GM23338 (cell line): ENCODE data around the gene MPHOSPH8. TPM values are rescaled to one million over a fixed set of nuclear protein-coding genes. Genes with fewer than 3 reads are reported as not detected.
A peak's percentile ranks its signal among the peaks of the same experiment; 100 is the strongest.

Experiments
- ATAC-seq: fragments of 200-7000 bp; cut with Tn5 transposase; 3 replicates; pipeline ENCODE4 v1.9.1; 2020
- DNase-seq: peaks from one replicate; pipeline ENCODE4 v3.0.0-alpha.2; 2015; ENCODE audit warnings: low spot score
- H2AFZ ChIP-seq: fragments of 200-600 bp; sonication (generic); 2 replicates; pipeline ENCODE4 v1.8.0; 2016; ENCODE audit warnings: antibody characterized with exemption, mild to moderate bottlenecking, moderate library complexity
- H3F3A ChIP-seq: fragments of 200-600 bp; sonication (generic); replicated peaks from 2 replicates; pipeline ENCODE4 v1.8.0; 2017; ENCODE audit warnings: antibody characterized with exemption, mixed run types, low read depth
- H3K27ac ChIP-seq: fragments of 200-600 bp; sonication (generic); 2 replicates; pipeline ENCODE4 v1.6.1; 2016; ENCODE audit warnings: low read depth
- H3K27me3 ChIP-seq: fragments of 200-600 bp; sonication (generic); 2 replicates; pipeline ENCODE4 v1.8.0; 2016; ENCODE audit warnings: mild to moderate bottlenecking, mixed run types, moderate library complexity; ENCODE audit not compliant: insufficient read depth
- H3K36me3 ChIP-seq: fragments of 200-600 bp; sonication (generic); 2 replicates; pipeline ENCODE4 v1.8.0; 2016; ENCODE audit warnings: mild to moderate bottlenecking; ENCODE audit not compliant: insufficient read depth
- H3K4me1 ChIP-seq: fragments of 200-600 bp; sonication (generic); 2 replicates; pipeline ENCODE4 v1.8.0; 2016; ENCODE audit warnings: mild to moderate bottlenecking, moderate library complexity; ENCODE audit not compliant: insufficient read depth
- H3K4me2 ChIP-seq: fragments of 200-600 bp; sonication (generic); 2 replicates; pipeline ENCODE4 v1.7.1; 2017; ENCODE audit warnings: mixed run types
- H3K4me3 ChIP-seq: fragments of 200-600 bp; sonication (generic); 2 replicates; pipeline ENCODE4 v1.6.1; 2016; ENCODE audit warnings: mixed run types
- H3K79me2 ChIP-seq: fragments of 200-600 bp; sonication (generic); replicated peaks from 2 replicates; pipeline ENCODE4 v1.8.0; 2017; ENCODE audit warnings: mild to moderate bottlenecking; ENCODE audit not compliant: insufficient read depth
- H3K9me2 ChIP-seq: fragments of 200-600 bp; sonication (generic); 2 replicates; pipeline ENCODE4 v1.8.0; 2017; ENCODE audit not compliant: insufficient read depth
- H4K20me1 ChIP-seq: fragments of 200-600 bp; sonication (generic); replicated peaks from 2 replicates; pipeline ENCODE4 v1.8.0; 2017; ENCODE audit warnings: mild to moderate bottlenecking; ENCODE audit not compliant: insufficient read depth
- H3K27ac Mint-ChIP-seq: 2 replicates; pipeline ENCODE4 v1.8.0; 2020; ENCODE audit warnings: inconsistent platforms, mild to moderate bottlenecking, moderate library complexity, mixed read lengths
- H3K27me3 Mint-ChIP-seq: 3 replicates; pipeline ENCODE4 v1.8.0; 2022; ENCODE audit warnings: low read depth, mild to moderate bottlenecking, moderate library complexity, mixed read lengths, inconsistent platforms; ENCODE audit not compliant: insufficient read depth, poor library complexity
- H3K36me3 Mint-ChIP-seq: 3 replicates; pipeline ENCODE4 v1.8.0; 2021; ENCODE audit warnings: low read depth, mild to moderate bottlenecking, inconsistent platforms, moderate library complexity, mixed read lengths
- H3K4me1 Mint-ChIP-seq: 3 replicates; pipeline ENCODE4 v1.8.0; 2020; ENCODE audit warnings: mild to moderate bottlenecking, inconsistent platforms, mixed read lengths
- H3K4me3 Mint-ChIP-seq: 3 replicates; pipeline ENCODE4 v1.8.0; 2021; ENCODE audit warnings: moderate library complexity, mild to moderate bottlenecking, inconsistent platforms, mixed read lengths
- H3K9me3 Mint-ChIP-seq: 3 replicates; pipeline ENCODE4 v1.8.0; 2020; ENCODE audit warnings: moderate library complexity, mild to moderate bottlenecking, inconsistent platforms, mixed read lengths
- CTCF ChIP-seq, 2 experiments: fragments of 200-600 bp in 1 of 2; sonication (generic) in 1 of 2; conservative IDR thresholded peaks; 2 replicates each; pipeline versions ENCODE4 v1.5.1 to v1.6.1; 2016 to 2017; ENCODE audit warnings: antibody characterized with exemption in 2 of 2, low read depth in 2 of 2, mild to moderate bottlenecking in 2 of 2, moderate library complexity in 1 of 2
- EZH2phosphoT487 ChIP-seq: fragments of 200-600 bp; sonication (generic); IDR thresholded peaks from one replicate; pipeline ENCODE4 v1.8.1; 2018; ENCODE audit warnings: antibody characterized with exemption; ENCODE audit not compliant: unreplicated experiment
- JUNB ChIP-seq: IDR thresholded peaks from one replicate; pipeline ENCODE4 v1.6.1; 2016; ENCODE audit warnings: antibody characterized with exemption; ENCODE audit not compliant: unreplicated experiment
- ZNF462 ChIP-seq: fragments of 250-450 bp; sonication (Bioruptor Pico); IDR thresholded peaks from 2 replicates; pipeline ENCODE4 v1.5.0; 2020; ENCODE audit warnings: mild to moderate bottlenecking, moderate library complexity
- polyA plus RNA-seq: library from polyadenylated mRNA; unstranded; fragments of >200 nt; fragmentation: Nextera tagmentation; extraction: Ambion mirVana; gene quantifications from 2 replicates; pipeline ENCODE4 v1.2.1, GENCODE V29; 2016
- total RNA-seq: library from RNA; depleted of rRNA; stranded (reverse); fragments of >200 nt; shearing (Covaris generic); gene quantifications from 2 replicates; pipeline ENCODE4 v1.2.3, GENCODE V29; 2014

The MPHOSPH8 gene
- total and polyA plus RNA-seq, 2 experiments from 2014 or later = 15.6 to 31.9 TPM

- Histone ChIP-seq H3K36me3 (no peaks in the 10 kb centered on the region; the same call in 1 of the 2 replicates), H3K79me2 (peaks cover 4% of the 10 kb centered on the region; the same call in 1 of the 2 replicates), H3K27ac (no peak overlapping the region), H3K27me3 (no peaks in the 10 kb centered on the region), H4K20me1 (no peaks in the 10 kb centered on the region), H3K4me1 (no peaks in the 10 kb centered on the region), H3K4me2 (no peak overlapping the region), H3K4me3 (no peak overlapping the region), H3K9me2 (0 out of 2 replicates have a peak, but pooled peaks cover 2% of the 10 kb centered on the region), H2AFZ (no peak overlapping the region), H3F3A (no peaks in the 10 kb centered on the region)
- TF ChIP-seq CTCF (conservative IDR thresholded peaks at IDR 0.05; ENCODE audit: low read depth in 2 of 2) = peak; percentile 55 to 68
- TF ChIP-seq ZNF462 (CRISPR knock-in tag) = no peak
- no peak for TF ChIP-seq JUNB
- TF ChIP-seq EZH2phosphoT487 = no peak
- ATAC-seq = peak; percentile 62
- Mint-ChIP-seq H3K36me3 (peaks cover 30% of the 10 kb centered on the region), H3K4me1 (peaks cover 5% of the 10 kb centered on the region; the same call in 2 of the 3 replicates), H3K27ac (no peak overlapping the region), H3K9me3 (peaks cover 68% of the 10 kb centered on the region), H3K4me3 (no peak overlapping the region), H3K27me3 (peaks cover 9% of the 10 kb centered on the region)
- DNase-seq = peak; percentile 80
Measured at GRCh38 chr13:19618977-19619376, 14.5 kb upstream of the MPHOSPH8 start.
